ENCODE results near the gene STK26. TPM values are rescaled to one million over a fixed set of nuclear protein-coding genes. Genes with fewer than 3 reads are reported as not detected.
"Not testable (repeated sequence)": the region's sequence is repeated elsewhere in the genome, so short reads cannot be mapped to it uniquely, and the experiment has no call there.

STK26 gene
- 10 to 100 TPM; 41.6 to 73.7 TPM for total RNA-seq

- DNase-seq (ENCODE audit: low spot score) (peak; percentile 86), ATAC-seq (peak; percentile 94 to 96)
- Mint-ChIP-seq H3K27me3 (peaks cover 0 to 10% of the 10 kb centered on the region in 2 donors), H3K4me1 (ENCODE audit: low read depth in 2 of 2) (peaks cover 21 to 24% of the 10 kb centered on the region in 2 donors), H3K27ac (peak within 1 kb of the TSS; percentile 76 to 86), H3K36me3 (peaks cover 5% of the 10 kb centered on the region), H3K4me3 (peak within 1 kb of the TSS; percentile 87), H3K9me3 (no peaks in the 10 kb centered on the region)
These were observed at the start of gene STK26 for GRCh38 chrX:132022967-132023895. Gene STK26 (plus strand): TSS chrX:132023302. CDS start chrX:132023618, 316 bp downstream.

GRCh38 chrX:131975851-131976250 is 47.3 kb upstream of the STK26 start:
- Mint-ChIP-seq H3K27ac (no peak overlapping the region), H3K4me1 (ENCODE audit: low read depth in 2 of 2) (no peaks in the 10 kb centered on the region), H3K9me3 (no peaks in the 10 kb centered on the region), H3K4me3 (no peak overlapping the region), H3K27me3 (peaks cover 0 to 8% of the 10 kb centered on the region in 2 donors), H3K36me3 (no peaks in the 10 kb centered on the region)
- ATAC-seq: no peak
- DNase-seq (ENCODE audit: low spot score): no peak

- DNase-seq (ENCODE audit: low spot score) (no peak), ATAC-seq (no peak)
- H3K4me3 Mint-ChIP-seq: no peak overlapping the region
These were observed 45.5 kb upstream of the STK26 start for GRCh38 chrX:131977619-131978018.

GRCh38 chrX:131979116-131979515 is 44.0 kb upstream of the STK26 start:
- Mint-ChIP-seq H3K36me3 (no peaks in the 10 kb centered on the region), H3K4me1 (ENCODE audit: low read depth in 2 of 2) (no peaks in the 10 kb centered on the region), H3K27me3 (peaks cover 0 to 24% of the 10 kb centered on the region in 2 donors), H3K4me3 (no peak overlapping the region), H3K27ac (no peak overlapping the region), H3K9me3 (no peaks in the 10 kb centered on the region)
- no peak for DNase-seq (ENCODE audit: low spot score)
- ATAC-seq: peak in 1 of 2 donors; percentile 43

More at GRCh38 chrX:131977619-131978018, 45.5 kb upstream of the STK26 start:
- Mint-ChIP-seq H3K9me3 (no peaks in the 10 kb centered on the region), H3K36me3 (no peaks in the 10 kb centered on the region), H3K27me3 (peaks cover 0 to 17% of the 10 kb centered on the region in 2 donors), H3K27ac (no peak overlapping the region), H3K4me1 (ENCODE audit: low read depth in 2 of 2) (no peaks in the 10 kb centered on the region)

GRCh38 chrX:131985526-131986049 is 37.5 kb upstream of the STK26 start:
- Mint-ChIP-seq H3K27ac (peak overlapping the region; percentile 8 to 72), H3K4me1 (ENCODE audit: low read depth in 2 of 2) (peaks cover 25 to 28% of the 10 kb centered on the region in 2 donors), H3K27me3 (peaks cover 0 to 26% of the 10 kb centered on the region in 2 donors), H3K4me3 (peak overlapping the region; percentile 45), H3K9me3 (no peaks in the 10 kb centered on the region), H3K36me3 (no peaks in the 10 kb centered on the region)
- ATAC-seq (no peak), DNase-seq (ENCODE audit: low spot score) (no peak)

- Mint-ChIP-seq H3K4me1 (ENCODE audit: low read depth in 2 of 2) (peaks cover 25 to 31% of the 10 kb centered on the region in 2 donors), H3K9me3 (no peaks in the 10 kb centered on the region), H3K27ac (peak overlapping the region; percentile 72 to 83), H3K36me3 (peaks cover 2% of the 10 kb centered on the region), H3K4me3 (peak overlapping the region; percentile 70), H3K27me3 (peaks cover 0 to 25% of the 10 kb centered on the region in 2 donors)
- ATAC-seq (peak; percentile 87 to 88), DNase-seq (ENCODE audit: low spot score) (no peak)
These were observed 35.9 kb upstream of the STK26 start for GRCh38 chrX:131987252-131987651.

- H3K27me3 Mint-ChIP-seq: peaks cover 0 to 22% of the 10 kb centered on the region in 2 donors
- peak overlapping the region; percentile 11 to 72 for H3K27ac Mint-ChIP-seq
- H3K4me3 Mint-ChIP-seq: peak overlapping the region; percentile 70
- DNase-seq (ENCODE audit: low spot score) (no peak), ATAC-seq (no peak)
- no peaks in the 10 kb centered on the region for H3K9me3 Mint-ChIP-seq
- H3K36me3 Mint-ChIP-seq: peaks cover 5% of the 10 kb centered on the region
- H3K4me1 Mint-ChIP-seq (ENCODE audit: low read depth in 2 of 2): peaks cover 25 to 31% of the 10 kb centered on the region in 2 donors
These were observed 34.9 kb upstream of the STK26 start for GRCh38 chrX:131988236-131988635.

- Mint-ChIP-seq H3K9me3 (no peaks in the 10 kb centered on the region), H3K27me3 (peaks cover 0 to 13% of the 10 kb centered on the region in 2 donors), H3K4me1 (ENCODE audit: low read depth in 2 of 2) (peaks cover 5 to 7% of the 10 kb centered on the region in 2 donors), H3K36me3 (no peaks in the 10 kb centered on the region), H3K4me3 (no peak overlapping the region), H3K27ac (no peak overlapping the region)
- DNase-seq (ENCODE audit: low spot score): no peak
- ATAC-seq: no peak
These were observed 22.0 kb upstream of the STK26 start for GRCh38 chrX:132001127-132001526.

- Mint-ChIP-seq H3K9me3 (no peaks in the 10 kb centered on the region), H3K36me3 (no peaks in the 10 kb centered on the region), H3K27ac (no peak overlapping the region), H3K4me1 (ENCODE audit: low read depth in 2 of 2) (peaks cover 9 to 11% of the 10 kb centered on the region in 2 donors), H3K4me3 (no peak overlapping the region), H3K27me3 (peaks cover 0 to 23% of the 10 kb centered on the region in 2 donors)
- DNase-seq (ENCODE audit: low spot score): no peak
- ATAC-seq: no peak
These were observed 18.4 kb upstream of the STK26 start for GRCh38 chrX:132004728-132005127.

GRCh38 chrX:132009350-132009749 is 13.8 kb upstream of the STK26 start:
- no peaks in the 10 kb centered on the region for H3K9me3 Mint-ChIP-seq
- H3K4me1 Mint-ChIP-seq (ENCODE audit: low read depth in 2 of 2): peaks cover 6 to 9% of the 10 kb centered on the region in 2 donors
- DNase-seq (ENCODE audit: low spot score): no peak
- H3K36me3 Mint-ChIP-seq: no peaks in the 10 kb centered on the region
- peaks cover 0 to 10% of the 10 kb centered on the region in 2 donors for H3K27me3 Mint-ChIP-seq
- no peak overlapping the region for H3K27ac Mint-ChIP-seq
- ATAC-seq: no peak
- H3K4me3 Mint-ChIP-seq: no peak overlapping the region

GRCh38 chrX:132010213-132010612 is 12.9 kb upstream of the STK26 start:
- not testable (repeated sequence) for H3K4me3 Mint-ChIP-seq; H3K9me3 Mint-ChIP-seq; H3K36me3 Mint-ChIP-seq; H3K27ac Mint-ChIP-seq; ATAC-seq; DNase-seq (ENCODE audit: low spot score)
- Mint-ChIP-seq H3K27me3 (peaks cover 0 to 10% of the 10 kb centered on the region in 2 donors), H3K4me1 (ENCODE audit: low read depth in 2 of 2) (peaks cover 6 to 11% of the 10 kb centered on the region in 2 donors)

GRCh38 chrX:132015875-132016274 is 7.2 kb upstream of the STK26 start:
- no peaks in the 10 kb centered on the region for H3K36me3 Mint-ChIP-seq
- DNase-seq (ENCODE audit: low spot score) (no peak), ATAC-seq (no peak)
- H3K4me3 Mint-ChIP-seq: no peak overlapping the region
- H3K4me1 Mint-ChIP-seq (ENCODE audit: low read depth in 2 of 2): peaks cover 7 to 13% of the 10 kb centered on the region in 2 donors
- no peaks in the 10 kb centered on the region for H3K9me3 Mint-ChIP-seq
- H3K27me3 Mint-ChIP-seq: peaks cover 0 to 6% of the 10 kb centered on the region in 2 donors
- H3K27ac Mint-ChIP-seq: no peak overlapping the region

GRCh38 chrX:132016628-132017430 is 6.3 kb upstream of the STK26 start:
- H3K9me3 Mint-ChIP-seq: no peaks in the 10 kb centered on the region
- no peaks in the 10 kb centered on the region for H3K36me3 Mint-ChIP-seq
- ATAC-seq: no peak
- H3K4me1 Mint-ChIP-seq (ENCODE audit: low read depth in 2 of 2): peaks cover 12 to 19% of the 10 kb centered on the region in 2 donors
- peaks cover 0 to 10% of the 10 kb centered on the region in 2 donors for H3K27me3 Mint-ChIP-seq
- no peak for DNase-seq (ENCODE audit: low spot score)
- peak overlapping the region; percentile 27 for H3K4me3 Mint-ChIP-seq
- peak overlapping the region; percentile 67 to 71 for H3K27ac Mint-ChIP-seq

All from natural killer cell treated with Interleukin-12 subunit alpha and Interleukin-12 subunit beta and Interleukin-15 and Interleukin-18, amount 100 ng/mL, for 72 hours (primary cell).